Measurements from ENCODE around the gene PELI1.

DNA sequence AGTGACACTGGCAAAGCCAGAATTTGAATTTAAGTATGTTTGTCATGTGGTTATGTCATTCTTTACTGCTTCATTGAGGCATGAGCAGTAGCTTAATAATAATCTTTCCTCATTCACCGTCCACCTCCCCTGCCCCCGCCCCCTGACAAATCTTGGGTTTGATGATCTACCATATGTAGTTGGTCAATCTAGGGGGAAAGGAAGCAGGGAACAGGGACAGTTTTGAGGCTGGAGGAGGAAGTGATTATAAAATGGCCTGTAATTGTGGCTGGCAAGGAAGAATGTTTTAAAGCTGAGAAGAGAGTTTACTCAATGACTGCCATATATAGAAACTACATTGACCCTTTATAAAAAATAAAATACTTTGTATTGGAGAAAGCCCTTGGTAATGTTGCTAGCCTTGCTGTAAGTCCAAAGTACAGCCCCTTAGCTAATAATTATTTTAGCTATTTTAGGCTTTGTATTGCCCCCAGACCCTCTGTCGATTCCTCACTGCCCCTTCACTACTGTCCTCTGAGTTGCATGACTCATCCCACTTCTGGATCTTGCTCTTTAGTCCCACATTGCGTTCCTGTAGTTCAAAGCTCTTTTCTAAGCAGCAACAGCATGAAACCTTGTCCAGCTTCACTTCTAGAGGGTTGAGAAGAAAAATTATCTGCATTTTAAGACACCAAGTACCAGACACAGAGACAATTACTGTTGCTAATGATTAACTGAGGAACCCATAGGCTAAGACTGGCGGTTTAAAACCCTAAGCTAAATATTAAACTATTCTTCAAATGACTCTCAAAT is 38.4 kb downstream of the PELI1 start:
- no peak for TF ChIP-seq POLR2A (IDR thresholded peaks at IDR 0.05)
- TF ChIP-seq EP300 (IDR thresholded peaks at IDR 0.05): no peak

All from upper lobe of left lung (tissue), 4 donors.